ENCODE data around the gene DCHS2. TPM values are rescaled to one million over a fixed set of nuclear protein-coding genes. Genes with fewer than 3 reads are reported as not detected.

Gene DCHS2
- total and polyA plus RNA-seq, 2 of the 8 experiments (the other 6 are each of a cell fraction or from before 2014, with no cell fraction given), result 0.54 to 2.6 TPM

DNA sequence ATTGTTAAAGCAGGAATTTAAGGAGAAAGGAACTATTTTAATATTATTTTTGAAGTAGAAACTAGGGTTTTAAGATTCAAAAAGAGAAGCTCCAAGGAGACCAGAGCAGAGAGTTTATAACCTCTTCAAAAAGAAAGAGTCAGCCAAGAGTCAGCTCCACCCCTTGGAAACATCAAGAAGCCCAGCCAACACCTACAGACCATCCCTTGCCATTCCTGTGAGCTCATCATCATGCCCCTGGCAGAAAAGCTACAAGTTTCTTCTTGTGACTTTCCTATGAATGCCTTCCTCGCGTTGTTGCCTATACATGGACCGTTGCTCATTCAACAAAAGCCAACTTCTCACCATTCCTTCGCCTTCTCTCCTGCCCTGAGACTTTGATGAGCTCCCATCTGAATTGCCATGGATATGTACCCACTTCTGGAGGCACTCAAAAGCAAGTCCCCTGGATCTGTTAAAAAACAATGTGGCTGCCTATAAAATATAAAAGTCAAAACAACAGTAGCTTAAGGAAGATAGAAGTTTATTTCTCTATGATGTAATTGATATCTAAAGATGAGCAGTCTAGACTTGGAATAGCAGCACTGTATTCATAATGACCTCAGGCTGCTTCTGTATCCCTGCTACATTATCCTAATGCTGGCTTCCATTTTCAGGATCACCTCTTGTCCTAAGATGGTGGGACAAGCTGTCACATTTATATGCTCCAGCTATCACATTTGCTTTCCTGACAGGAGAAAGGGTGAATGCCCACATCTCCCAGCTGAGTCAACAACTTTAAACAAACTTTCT is 38.3 kb upstream of the DCHS2 start (continued):
- TF ChIP-seq, protein P1, sequence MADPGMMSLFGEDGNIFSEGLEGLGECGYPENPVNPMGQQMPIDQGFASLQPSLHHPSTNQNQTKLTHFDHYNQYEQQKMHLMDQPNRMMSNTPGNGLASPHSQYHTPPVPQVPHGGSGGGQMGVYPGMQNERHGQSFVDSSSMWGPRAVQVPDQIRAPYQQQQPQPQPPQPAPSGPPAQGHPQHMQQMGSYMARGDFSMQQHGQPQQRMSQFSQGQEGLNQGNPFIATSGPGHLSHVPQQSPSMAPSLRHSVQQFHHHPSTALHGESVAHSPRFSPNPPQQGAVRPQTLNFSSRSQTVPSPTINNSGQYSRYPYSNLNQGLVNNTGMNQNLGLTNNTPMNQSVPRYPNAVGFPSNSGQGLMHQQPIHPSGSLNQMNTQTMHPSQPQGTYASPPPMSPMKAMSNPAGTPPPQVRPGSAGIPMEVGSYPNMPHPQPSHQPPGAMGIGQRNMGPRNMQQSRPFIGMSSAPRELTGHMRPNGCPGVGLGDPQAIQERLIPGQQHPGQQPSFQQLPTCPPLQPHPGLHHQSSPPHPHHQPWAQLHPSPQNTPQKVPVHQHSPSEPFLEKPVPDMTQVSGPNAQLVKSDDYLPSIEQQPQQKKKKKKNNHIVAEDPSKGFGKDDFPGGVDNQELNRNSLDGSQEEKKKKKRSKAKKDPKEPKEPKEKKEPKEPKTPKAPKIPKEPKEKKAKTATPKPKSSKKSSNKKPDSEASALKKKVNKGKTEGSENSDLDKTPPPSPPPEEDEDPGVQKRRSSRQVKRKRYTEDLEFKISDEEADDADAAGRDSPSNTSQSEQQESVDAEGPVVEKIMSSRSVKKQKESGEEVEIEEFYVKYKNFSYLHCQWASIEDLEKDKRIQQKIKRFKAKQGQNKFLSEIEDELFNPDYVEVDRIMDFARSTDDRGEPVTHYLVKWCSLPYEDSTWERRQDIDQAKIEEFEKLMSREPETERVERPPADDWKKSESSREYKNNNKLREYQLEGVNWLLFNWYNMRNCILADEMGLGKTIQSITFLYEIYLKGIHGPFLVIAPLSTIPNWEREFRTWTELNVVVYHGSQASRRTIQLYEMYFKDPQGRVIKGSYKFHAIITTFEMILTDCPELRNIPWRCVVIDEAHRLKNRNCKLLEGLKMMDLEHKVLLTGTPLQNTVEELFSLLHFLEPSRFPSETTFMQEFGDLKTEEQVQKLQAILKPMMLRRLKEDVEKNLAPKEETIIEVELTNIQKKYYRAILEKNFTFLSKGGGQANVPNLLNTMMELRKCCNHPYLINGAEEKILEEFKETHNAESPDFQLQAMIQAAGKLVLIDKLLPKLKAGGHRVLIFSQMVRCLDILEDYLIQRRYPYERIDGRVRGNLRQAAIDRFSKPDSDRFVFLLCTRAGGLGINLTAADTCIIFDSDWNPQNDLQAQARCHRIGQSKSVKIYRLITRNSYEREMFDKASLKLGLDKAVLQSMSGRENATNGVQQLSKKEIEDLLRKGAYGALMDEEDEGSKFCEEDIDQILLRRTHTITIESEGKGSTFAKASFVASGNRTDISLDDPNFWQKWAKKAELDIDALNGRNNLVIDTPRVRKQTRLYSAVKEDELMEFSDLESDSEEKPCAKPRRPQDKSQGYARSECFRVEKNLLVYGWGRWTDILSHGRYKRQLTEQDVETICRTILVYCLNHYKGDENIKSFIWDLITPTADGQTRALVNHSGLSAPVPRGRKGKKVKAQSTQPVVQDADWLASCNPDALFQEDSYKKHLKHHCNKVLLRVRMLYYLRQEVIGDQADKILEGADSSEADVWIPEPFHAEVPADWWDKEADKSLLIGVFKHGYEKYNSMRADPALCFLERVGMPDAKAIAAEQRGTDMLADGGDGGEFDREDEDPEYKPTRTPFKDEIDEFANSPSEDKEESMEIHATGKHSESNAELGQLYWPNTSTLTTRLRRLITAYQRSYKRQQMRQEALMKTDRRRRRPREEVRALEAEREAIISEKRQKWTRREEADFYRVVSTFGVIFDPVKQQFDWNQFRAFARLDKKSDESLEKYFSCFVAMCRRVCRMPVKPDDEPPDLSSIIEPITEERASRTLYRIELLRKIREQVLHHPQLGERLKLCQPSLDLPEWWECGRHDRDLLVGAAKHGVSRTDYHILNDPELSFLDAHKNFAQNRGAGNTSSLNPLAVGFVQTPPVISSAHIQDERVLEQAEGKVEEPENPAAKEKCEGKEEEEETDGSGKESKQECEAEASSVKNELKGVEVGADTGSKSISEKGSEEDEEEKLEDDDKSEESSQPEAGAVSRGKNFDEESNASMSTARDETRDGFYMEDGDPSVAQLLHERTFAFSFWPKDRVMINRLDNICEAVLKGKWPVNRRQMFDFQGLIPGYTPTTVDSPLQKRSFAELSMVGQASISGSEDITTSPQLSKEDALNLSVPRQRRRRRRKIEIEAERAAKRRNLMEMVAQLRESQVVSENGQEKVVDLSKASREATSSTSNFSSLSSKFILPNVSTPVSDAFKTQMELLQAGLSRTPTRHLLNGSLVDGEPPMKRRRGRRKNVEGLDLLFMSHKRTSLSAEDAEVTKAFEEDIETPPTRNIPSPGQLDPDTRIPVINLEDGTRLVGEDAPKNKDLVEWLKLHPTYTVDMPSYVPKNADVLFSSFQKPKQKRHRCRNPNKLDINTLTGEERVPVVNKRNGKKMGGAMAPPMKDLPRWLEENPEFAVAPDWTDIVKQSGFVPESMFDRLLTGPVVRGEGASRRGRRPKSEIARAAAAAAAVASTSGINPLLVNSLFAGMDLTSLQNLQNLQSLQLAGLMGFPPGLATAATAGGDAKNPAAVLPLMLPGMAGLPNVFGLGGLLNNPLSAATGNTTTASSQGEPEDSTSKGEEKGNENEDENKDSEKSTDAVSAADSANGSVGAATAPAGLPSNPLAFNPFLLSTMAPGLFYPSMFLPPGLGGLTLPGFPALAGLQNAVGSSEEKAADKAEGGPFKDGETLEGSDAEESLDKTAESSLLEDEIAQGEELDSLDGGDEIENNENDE (IDR thresholded peaks at IDR 0.05; ENCODE audit: insufficient replicate concordance, low read length), result no peak
- no peak for TF ChIP-seq POLR2A (IDR thresholded peaks at IDR 0.05; ENCODE audit: control extremely low read depth in 1 of 2, low read depth in 2 of 2, low read length in 2 of 2)
- TF ChIP-seq, protein P2, sequence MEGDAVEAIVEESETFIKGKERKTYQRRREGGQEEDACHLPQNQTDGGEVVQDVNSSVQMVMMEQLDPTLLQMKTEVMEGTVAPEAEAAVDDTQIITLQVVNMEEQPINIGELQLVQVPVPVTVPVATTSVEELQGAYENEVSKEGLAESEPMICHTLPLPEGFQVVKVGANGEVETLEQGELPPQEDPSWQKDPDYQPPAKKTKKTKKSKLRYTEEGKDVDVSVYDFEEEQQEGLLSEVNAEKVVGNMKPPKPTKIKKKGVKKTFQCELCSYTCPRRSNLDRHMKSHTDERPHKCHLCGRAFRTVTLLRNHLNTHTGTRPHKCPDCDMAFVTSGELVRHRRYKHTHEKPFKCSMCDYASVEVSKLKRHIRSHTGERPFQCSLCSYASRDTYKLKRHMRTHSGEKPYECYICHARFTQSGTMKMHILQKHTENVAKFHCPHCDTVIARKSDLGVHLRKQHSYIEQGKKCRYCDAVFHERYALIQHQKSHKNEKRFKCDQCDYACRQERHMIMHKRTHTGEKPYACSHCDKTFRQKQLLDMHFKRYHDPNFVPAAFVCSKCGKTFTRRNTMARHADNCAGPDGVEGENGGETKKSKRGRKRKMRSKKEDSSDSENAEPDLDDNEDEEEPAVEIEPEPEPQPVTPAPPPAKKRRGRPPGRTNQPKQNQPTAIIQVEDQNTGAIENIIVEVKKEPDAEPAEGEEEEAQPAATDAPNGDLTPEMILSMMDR (IDR thresholded peaks at IDR 0.05; ENCODE audit: control extremely low read depth in 1 of 3, insufficient read depth in 1 of 3, low read depth in 1 of 3, low read length in 3 of 3), result no peak
- no peak for TF ChIP-seq CHD1 (IDR thresholded peaks at IDR 0.05; ENCODE audit: low read depth, low read length)
- TF ChIP-seq CHD2 (IDR thresholded peaks at IDR 0.05; ENCODE audit: low read length), result no peak
- no peak for TF ChIP-seq CTBP2 (IDR thresholded peaks at IDR 0.05; ENCODE audit: borderline replicate concordance, insufficient read depth, insufficient read length, low read length)
- no peak for TF ChIP-seq CREB1 (IDR thresholded peaks at IDR 0.05)

All from H1 (cell line).